NCI-H748 (cell line): ENCODE data around the gene TBC1D12.
"Not testable (repeated sequence)": the region's sequence is repeated elsewhere in the genome, so short reads cannot be mapped to it uniquely, and the experiment has no call there.

Experiments used
- DNase-seq: peaks from one replicate; lab custom pipeline; 2025; ENCODE audit not compliant: unreplicated experiment; lab: John Stamatoyannopoulos, UW

The TBC1D12 gene

DNA sequence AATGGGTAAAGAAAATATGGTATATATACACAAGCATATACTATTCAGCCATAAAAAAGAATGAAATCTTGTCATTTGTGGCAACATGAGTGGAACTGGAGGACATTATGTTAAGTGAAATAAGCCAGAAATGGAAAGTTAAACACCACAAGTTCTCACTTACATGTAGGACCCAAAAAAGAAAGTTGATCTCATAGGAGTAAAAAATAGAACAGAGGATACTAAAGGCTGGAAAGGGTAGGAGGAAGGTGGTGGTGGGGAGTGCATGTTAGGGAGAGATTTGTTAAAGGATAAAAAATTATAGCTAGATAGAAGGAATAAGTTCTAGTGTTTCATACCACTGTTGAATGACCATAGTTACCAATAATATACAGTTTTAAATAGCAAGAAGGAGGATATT is 48.4 kb downstream of the TBC1D12 start:
- no peak for DNase-seq

- DNase-seq, result no peak
Measured at GRCh38 chr10:94451883-94452519, 49.7 kb downstream of the TBC1D12 start.

DNA sequence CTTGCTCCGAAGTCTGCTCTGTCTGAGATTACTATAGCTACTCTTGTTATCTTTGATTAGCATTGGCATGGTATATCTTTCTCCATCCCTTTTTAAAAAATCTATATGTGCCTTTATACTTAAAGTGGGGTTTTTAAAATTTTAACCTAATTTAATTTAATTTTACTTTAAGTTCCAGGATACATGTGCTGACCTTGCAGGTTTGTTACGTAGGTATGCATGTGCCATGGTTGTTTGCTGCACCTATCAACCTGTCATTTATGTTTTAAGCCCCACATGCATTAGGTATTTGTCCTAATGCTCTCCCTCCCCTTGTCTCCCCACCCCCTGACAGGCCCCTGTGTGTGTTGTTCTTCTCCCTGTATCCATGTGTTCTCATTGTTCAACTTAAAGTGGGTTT is 54.6 kb downstream of the TBC1D12 start:
- DNase-seq, result no peak

GRCh38 chr10:94459385-94459784 is 57.0 kb downstream of the TBC1D12 start:
- no peak for DNase-seq

- DNase-seq, result no peak
Measured at GRCh38 chr10:94461503-94461902, 59.2 kb downstream of the TBC1D12 start.

- no peak for DNase-seq
Measured at GRCh38 chr10:94462130-94462529, 59.8 kb downstream of the TBC1D12 start.

DNA sequence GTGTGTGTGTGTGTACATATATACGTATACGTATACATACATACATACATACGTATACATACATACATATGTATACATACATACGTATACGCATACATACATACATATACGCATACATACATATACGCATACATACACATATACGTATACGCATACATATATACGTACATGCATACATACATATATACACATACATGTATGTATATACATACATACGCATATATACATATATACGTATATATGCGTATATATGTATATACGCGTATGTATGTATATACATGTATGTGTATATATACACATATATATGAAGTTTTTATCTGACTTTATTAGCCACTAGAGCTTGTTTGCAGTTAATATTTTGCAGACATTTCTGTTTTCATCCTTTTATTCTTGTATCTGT is 63.3 kb downstream of the TBC1D12 start:
- no peak for DNase-seq

- DNase-seq, result no peak
Measured at GRCh38 chr10:94481410-94481809, 79.1 kb downstream of the TBC1D12 start.

GRCh38 chr10:94483970-94484369 is 81.6 kb downstream of the TBC1D12 start:
- no peak for DNase-seq

- DNase-seq, result no peak
Measured at GRCh38 chr10:94485094-94485493, 82.8 kb downstream of the TBC1D12 start.

DNA sequence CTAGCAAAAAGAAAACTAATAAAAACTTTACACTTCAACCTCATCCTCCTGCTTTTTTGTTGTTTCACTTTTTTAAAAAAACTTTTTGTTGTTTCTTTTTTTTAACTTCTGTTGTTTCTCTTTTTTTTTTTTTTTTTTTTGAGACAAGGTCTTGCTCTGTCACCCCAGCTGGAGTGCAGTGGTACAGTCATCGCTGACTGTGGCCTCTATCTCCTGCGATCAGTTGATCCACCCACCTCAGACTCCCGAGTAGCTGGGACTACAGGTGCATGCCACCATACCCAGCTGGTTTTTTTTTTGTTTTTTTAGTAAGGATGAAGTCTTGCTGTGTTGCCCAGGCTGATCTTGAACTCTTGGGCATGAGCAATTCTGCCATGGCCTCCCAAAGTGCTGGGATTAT is 85.2 kb downstream of the TBC1D12 start:
- no peak for DNase-seq

GRCh38 chr10:94489107-94489506 is 86.8 kb downstream of the TBC1D12 start:
- DNase-seq, result no peak

DNA sequence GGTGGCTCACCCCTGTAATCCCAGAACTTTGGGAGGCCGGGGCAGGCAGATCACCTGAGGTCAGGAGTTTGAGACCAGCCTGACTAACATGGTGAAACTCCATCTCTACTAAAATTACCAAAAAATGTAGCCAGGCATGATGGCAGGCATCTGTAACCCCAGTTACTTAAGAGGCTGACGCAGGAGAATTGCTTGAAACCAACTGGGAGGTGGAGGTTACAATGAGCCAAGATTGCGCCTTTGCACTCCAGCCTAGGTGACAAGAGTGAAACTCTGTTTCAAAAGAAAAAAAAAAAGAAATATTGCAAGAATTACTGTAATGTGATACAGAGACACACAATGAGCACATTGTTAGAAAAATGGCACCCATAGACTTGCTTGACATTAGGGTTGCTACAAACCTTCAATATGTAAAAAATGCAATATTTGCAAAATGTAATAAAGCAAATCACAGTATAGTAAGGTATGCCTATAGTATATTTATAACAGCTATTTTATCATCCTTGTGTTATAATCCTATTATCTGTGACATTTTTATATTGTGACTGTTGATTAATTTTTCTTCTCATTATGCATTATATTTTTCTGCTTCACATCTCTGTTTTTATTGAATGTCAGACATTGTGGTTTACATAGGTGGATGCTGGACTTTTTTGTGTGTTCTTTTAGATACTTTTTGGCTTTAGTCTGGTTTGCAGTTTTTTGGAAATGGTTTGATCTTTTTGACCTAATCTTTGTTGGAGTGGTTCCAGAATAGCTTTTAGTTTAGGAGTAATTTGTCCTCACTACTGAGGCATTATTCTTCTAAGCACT is 87.8 kb downstream of the TBC1D12 start:
- DNase-seq, result no peak

GRCh38 chr10:94490789-94491039 is 88.4 kb downstream of the TBC1D12 start:
- no peak for DNase-seq

DNA sequence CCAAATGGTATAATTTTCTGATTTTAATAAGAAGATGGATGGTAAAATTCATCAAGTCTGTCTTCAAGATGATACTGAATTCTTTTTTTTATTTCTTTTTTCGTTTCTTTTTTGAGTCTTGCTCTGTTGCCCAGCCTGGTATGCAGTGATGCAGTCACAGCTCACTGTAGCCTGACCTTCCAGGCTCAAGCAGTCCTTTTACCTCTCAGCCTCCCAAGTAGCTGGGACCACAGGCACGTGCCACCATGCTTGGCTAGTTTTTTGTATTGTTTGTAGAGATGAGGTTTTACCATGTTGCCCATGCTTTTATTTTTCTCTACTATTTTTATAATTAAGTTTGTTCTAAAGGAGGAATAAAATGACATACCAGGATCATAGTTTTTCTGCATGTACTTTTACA is 91.1 kb downstream of the TBC1D12 start:
- no peak for DNase-seq

DNA sequence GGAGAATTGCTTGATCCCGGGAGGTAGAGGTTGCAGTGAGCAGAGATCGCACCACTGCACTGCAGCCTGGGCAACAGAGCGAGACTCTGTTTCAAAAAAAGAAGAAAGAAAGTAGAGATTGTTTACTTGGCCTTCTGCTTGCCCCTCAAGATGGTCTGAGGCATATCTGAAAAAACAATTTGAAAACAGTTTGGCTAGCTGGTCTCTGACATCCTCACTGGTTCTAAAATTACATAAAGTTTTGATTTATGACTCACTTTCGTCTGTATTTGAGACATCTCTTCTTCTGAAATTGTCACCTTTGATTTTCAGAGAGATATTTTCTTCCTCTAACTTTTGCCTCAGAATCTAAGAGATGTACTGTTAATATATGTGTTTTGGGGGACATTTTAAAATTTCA is 93.7 kb downstream of the TBC1D12 start:
- no peak for DNase-seq

DNA sequence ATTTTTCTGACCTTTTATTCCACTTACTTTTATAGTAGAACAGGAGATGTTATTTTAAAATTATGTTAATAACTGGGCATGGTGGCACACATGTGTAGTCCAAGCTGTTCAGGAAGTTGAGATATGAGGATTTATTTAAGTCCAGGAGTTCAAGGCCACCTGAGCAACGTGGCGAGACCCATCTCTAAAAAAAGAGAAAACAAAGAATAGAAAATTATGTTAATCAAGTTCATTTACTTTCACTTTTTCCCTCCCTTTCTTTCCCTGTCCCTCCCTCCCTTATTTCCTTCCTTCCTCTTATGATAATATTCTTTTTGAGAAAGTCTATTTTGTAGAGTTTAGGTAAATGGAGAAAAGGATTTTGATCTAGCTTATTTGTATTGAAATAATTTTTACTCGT is 94.3 kb downstream of the TBC1D12 start:
- DNase-seq, result no peak

DNA sequence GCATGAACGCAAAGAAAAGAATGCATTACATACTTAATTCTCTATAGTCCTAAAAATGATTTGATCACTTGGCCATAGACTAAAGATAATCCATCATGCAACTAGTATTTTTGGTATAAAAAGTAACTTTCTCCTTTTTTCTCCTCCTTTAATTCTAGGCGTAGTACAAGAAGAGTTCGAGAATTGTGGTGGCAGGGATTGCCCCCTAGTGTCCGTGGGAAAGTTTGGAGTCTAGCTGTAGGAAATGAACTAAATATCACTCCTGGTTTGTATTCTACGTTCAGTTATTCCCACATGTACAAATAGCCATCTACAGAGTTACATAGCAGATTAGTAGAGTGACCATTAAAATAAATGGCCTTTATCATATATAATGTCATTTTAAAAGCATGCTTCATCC is 97.7 kb downstream of the TBC1D12 start:
- DNase-seq, result no peak

GRCh38 chr10:94521276-94522250 is 119.2 kb downstream of the TBC1D12 start:
- DNase-seq, result no peak

- DNase-seq, result no peak
Measured at GRCh38 chr10:94524146-94524545, 121.8 kb downstream of the TBC1D12 start.

- DNase-seq, result no peak
Measured at GRCh38 chr10:94524711-94525110, 122.4 kb downstream of the TBC1D12 start.

- not testable (repeated sequence) for DNase-seq
Measured at GRCh38 chr10:94531550-94531949, 129.2 kb downstream of the TBC1D12 start.
